Hematopoietic multipotent progenitor cell treated with erythropoietin and hydrocortisone succinate and interleukin-3 and kit ligand, for 4 days (in vitro differentiated cells): Measurements from ENCODE around the gene FRS3.
A peak's percentile ranks its signal among the peaks of the same experiment; 100 is the strongest.

Source experiments
- DNase-seq: peaks from one replicate; pipeline ENCODE4 v3.0.0-alpha.2; 2015

The FRS3 gene

GRCh38 chr6:41789390-41789724, 9.7 kb upstream of the FRS3 start:
- DNase-seq, result no peak

GRCh38 chr6:41787219-41787917, 7.7 kb upstream of the FRS3 start, which contains the start of gene TOMM6:
TSS of gene TOMM6 (plus strand) at chr6:41787694. CDS start at chr6:41787698, 4 bp downstream.
- peak; percentile 98 for DNase-seq

- peak; percentile 92 for DNase-seq
Observed at GRCh38 chr6:41786451-41787218, 6.9 kb upstream of the FRS3 start.

- DNase-seq, result no peak
Observed at GRCh38 chr6:41785689-41786450, 6.2 kb upstream of the FRS3 start.

- DNase-seq, result no peak
Observed at GRCh38 chr6:41785254-41785653, 5.6 kb upstream of the FRS3 start.

- no peak for DNase-seq
Observed at GRCh38 chr6:41784581-41785171, 5.0 kb upstream of the FRS3 start.

- DNase-seq, result no peak
Observed at GRCh38 chr6:41783106-41783780, 3.5 kb upstream of the FRS3 start.

- no peak for DNase-seq
Observed at GRCh38 chr6:41781366-41781730, 1.6 kb upstream of the FRS3 start.

GRCh38 chr6:41780551-41781365, 1.1 kb upstream of the FRS3 start, which contains the start of gene PRICKLE4:
TSS of gene PRICKLE4 (plus strand) at chr6:41780782. CDS start at chr6:41783474, 2,692 bp downstream.
- peak; percentile 49 for DNase-seq

GRCh38 chr6:41779336-41779735, 364 bp downstream of the FRS3 start:
- DNase-seq, result no peak

GRCh38 chr6:41778895-41779294, 805 bp downstream of the FRS3 start:
- no peak for DNase-seq

GRCh38 chr6:41777551-41778285, 2.0 kb downstream of the FRS3 start:
- DNase-seq, result peak; percentile 45

- no peak for DNase-seq
Observed at GRCh38 chr6:41775293-41775882, 4.3 kb downstream of the FRS3 start.

- no peak for DNase-seq
Observed at GRCh38 chr6:41774841-41775240, 4.9 kb downstream of the FRS3 start.

GRCh38 chr6:41771058-41771983, 8.4 kb downstream of the FRS3 start:
- DNase-seq, result no peak

GRCh38 chr6:41770381-41771057, 9.2 kb downstream of the FRS3 start:
- DNase-seq, result no peak

GRCh38 chr6:41769376-41769775, 10.3 kb downstream of the FRS3 start:
- no peak for DNase-seq

- peak; percentile 79 for DNase-seq
Observed at GRCh38 chr6:41768545-41769308, 11.0 kb downstream of the FRS3 start.
